NCI-H1105 treated with DMSO at 0.1 percent for 48 hours (cell line): Measurements from ENCODE around the gene ZNF366.
"Not testable (repeated sequence)": the region's sequence is repeated elsewhere in the genome, so short reads cannot be mapped to it uniquely, and the experiment has no call there.

Experiments
- DNase-seq: peaks from one replicate; lab custom pipeline; 2025; lab: John Stamatoyannopoulos, UW

ZNF366 gene

GRCh38 chr5:72407541-72407940 lies 99.7 kb downstream of the ZNF366 start:
- no peak for DNase-seq

GRCh38 chr5:72407078-72407477 lies 100.1 kb downstream of the ZNF366 start:
- no peak for DNase-seq

- DNase-seq = not testable (repeated sequence)
Observed at GRCh38 chr5:72404771-72405170, 102.4 kb downstream of the ZNF366 start.

- no peak for DNase-seq
Observed at GRCh38 chr5:72402959-72403628, 104.1 kb downstream of the ZNF366 start.

- DNase-seq = no peak
Observed at GRCh38 chr5:72402381-72402890, 104.8 kb downstream of the ZNF366 start.

- no peak for DNase-seq
Observed at GRCh38 chr5:72400950-72401349, 106.3 kb downstream of the ZNF366 start.

- no peak for DNase-seq
Observed at GRCh38 chr5:72397836-72398235, 109.4 kb downstream of the ZNF366 start.

GRCh38 chr5:72394688-72395087 lies 112.5 kb downstream of the ZNF366 start:
- DNase-seq = no peak

GRCh38 chr5:72393052-72393451 lies 114.2 kb downstream of the ZNF366 start:
- no peak for DNase-seq
